ENCODE results near the gene CDV3.

- TF ChIP-seq POLR2A (IDR thresholded peaks at IDR 0.05) (no peak), POLR2AphosphoS5 (IDR thresholded peaks at IDR 0.05) (no peak), EP300 (IDR thresholded peaks at IDR 0.05) (no peak)
- TF ChIP-seq, protein P1, sequence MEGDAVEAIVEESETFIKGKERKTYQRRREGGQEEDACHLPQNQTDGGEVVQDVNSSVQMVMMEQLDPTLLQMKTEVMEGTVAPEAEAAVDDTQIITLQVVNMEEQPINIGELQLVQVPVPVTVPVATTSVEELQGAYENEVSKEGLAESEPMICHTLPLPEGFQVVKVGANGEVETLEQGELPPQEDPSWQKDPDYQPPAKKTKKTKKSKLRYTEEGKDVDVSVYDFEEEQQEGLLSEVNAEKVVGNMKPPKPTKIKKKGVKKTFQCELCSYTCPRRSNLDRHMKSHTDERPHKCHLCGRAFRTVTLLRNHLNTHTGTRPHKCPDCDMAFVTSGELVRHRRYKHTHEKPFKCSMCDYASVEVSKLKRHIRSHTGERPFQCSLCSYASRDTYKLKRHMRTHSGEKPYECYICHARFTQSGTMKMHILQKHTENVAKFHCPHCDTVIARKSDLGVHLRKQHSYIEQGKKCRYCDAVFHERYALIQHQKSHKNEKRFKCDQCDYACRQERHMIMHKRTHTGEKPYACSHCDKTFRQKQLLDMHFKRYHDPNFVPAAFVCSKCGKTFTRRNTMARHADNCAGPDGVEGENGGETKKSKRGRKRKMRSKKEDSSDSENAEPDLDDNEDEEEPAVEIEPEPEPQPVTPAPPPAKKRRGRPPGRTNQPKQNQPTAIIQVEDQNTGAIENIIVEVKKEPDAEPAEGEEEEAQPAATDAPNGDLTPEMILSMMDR (IDR thresholded peaks at IDR 0.05) = no peak
Observed at GRCh38 chr3:133575086-133575485, 1.6 kb downstream of the CDV3 start.
